ENCODE results near the gene CHN2. TPM values are rescaled to one million over a fixed set of nuclear protein-coding genes. Genes with fewer than 3 reads are reported as not detected.

CHN2 gene
- polyA plus RNA-seq (ENCODE audit: insufficient read length in 12 of 12), result 10 to 100 TPM in 10 of 12 donors, 1 to 10 TPM in 1, not detected in 1; 10.0 to 19.2 (median 14.4) TPM
- long read RNA-seq, donor 1, partial matches to known transcripts, result 8 of 10 reads
- long read RNA-seq, donor 1, other reads (novel, unspliced or antisense), result 0 of 10 reads
- long read RNA-seq, donor 2, partial matches to known transcripts, result 0 of 2 reads
- long read RNA-seq, donor 2, other reads (novel, unspliced or antisense), result 0 of 2 reads
- long read RNA-seq, donor 3, result 0 reads
- long read RNA-seq, donor 4, partial matches to known transcripts, result 0 of 1 reads
- long read RNA-seq, donor 4, other reads (novel, unspliced or antisense), result 0 of 1 reads
- long read RNA-seq, donor 5, partial matches to known transcripts, result 0 of 6 reads
- long read RNA-seq, donor 5, other reads (novel, unspliced or antisense), result 0 of 6 reads
- long read RNA-seq, donor 6, partial matches to known transcripts, result 0 of 1 reads
- long read RNA-seq, donor 6, other reads (novel, unspliced or antisense), result 0 of 1 reads
- long read RNA-seq, donor 7, partial matches to known transcripts, result 0 of 1 reads
- long read RNA-seq, donor 7, other reads (novel, unspliced or antisense), result 0 of 1 reads
- long read RNA-seq, donor 8, partial matches to known transcripts, result 0 of 2 reads
- long read RNA-seq, donor 8, other reads (novel, unspliced or antisense), result 0 of 2 reads
- long read RNA-seq, donor 9, partial matches to known transcripts, result 0 of 2 reads
- long read RNA-seq, donor 9, other reads (novel, unspliced or antisense), result 0 of 2 reads
- long read RNA-seq, donor 10, partial matches to known transcripts, result 0 of 4 reads
- long read RNA-seq, donor 10, other reads (novel, unspliced or antisense), result 0 of 4 reads
- long read RNA-seq, donor 11, partial matches to known transcripts, result 0 of 2 reads
- long read RNA-seq, donor 11, other reads (novel, unspliced or antisense), result 0 of 2 reads

DNA sequence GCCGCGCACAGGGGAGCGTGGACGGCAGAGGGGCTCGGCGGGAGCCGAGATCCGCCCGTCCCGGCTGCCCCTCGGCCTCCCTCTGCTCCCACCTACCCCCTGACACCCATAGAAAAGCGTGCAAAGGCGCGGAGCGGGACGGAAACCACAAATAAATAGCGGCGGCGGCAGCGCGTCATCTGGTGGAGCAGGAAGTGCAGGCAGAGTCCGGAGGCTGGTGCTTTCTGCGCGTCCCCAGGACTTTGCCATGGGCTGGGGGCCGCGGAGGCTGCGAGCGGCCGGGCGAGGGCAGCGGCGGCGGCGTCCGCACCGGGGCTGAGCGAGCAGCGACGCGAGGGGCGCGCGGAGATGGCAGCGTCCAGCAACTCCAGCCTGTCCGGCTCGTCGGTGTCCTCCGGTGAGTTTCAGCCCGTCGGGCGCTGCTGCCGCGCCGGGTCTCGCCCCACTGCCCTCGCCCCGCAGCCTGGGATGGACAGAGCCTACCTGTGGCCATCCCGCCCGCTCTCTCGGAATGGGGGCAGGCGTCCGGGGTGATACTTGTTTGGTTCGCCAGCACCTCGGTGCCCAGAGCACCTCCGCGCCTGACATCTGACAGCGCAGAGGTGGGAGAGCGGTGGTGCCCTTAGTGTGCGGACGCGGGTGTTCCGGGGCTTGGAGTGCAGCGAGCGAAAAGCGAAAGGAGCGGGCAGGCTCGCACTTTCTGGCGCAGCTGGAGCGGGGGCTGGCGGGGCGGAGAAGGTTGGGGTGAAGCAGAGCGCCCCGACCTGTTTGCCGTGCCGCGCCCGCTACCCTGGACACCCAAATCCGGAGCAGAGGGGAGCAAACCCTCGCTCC, at the start of gene CHN2:
TSS of gene CHN2 (plus strand) at position 182 of the 834 bp plus-strand sequence.
- DNase-seq, result peak; percentile 53

DNA sequence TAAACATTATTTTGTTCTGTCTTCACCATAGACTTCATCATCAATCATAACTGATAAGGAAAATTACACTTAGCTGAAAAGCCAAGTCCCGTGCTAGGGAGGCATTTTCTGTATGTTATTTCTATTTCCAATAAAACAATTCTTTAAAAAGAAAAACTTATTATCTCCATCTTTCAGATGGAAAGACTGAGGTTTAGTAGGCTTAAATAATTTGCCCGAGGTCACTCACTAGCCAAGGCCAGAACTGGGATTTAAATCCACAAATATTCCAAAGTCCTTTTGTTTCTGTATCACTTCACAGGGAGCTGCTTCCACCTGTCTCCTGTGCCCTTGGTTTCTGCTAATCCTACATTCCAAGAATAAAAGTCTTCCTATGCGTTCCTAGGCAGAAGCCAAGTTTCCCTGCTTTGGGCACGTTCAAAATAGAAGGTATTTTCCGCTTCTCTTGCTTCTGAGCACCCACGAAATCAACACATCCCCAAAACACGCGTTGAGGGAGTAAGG, 49.0 kb upstream of the CHN2 start:
- no peak for DNase-seq

DNA sequence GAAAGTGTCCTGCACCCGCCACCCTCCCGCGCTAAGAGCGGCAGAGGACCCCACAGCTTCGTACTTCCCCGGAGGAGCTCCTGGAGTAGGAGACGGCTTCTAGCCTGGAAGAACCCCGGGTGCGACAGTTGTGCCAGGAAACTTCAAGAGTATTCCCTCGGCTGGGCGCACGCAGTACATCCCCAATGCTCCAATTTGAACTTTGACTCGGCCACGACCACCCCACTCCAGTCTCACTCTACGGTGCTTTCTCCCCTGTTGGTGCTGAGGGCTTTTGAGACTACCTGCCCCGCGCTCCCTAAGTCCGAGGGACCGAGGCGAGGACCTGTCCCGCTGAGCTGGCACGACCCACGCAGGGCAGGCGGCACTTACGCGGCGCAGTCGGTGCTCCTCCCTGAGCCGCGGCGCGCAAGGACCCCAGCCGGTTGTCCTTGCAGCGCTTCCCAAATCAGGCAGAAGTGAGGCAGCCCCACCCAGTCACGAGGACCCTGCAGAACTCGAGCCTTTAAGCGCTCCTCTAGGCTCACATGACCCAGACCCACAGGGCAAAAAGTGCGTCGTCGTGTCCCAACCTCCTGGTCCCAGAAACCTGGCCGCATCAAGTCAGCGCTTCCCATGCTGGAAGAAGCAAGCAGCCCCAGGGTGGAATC, 48.4 kb upstream of the CHN2 start, which contains the start of gene CPVL:
TSS of gene CPVL (minus strand) at position 481 of the 650 bp plus-strand sequence. CDS start 25,476 bp downstream, outside the sequence.
- DNase-seq, result peak; percentile 30

DNA sequence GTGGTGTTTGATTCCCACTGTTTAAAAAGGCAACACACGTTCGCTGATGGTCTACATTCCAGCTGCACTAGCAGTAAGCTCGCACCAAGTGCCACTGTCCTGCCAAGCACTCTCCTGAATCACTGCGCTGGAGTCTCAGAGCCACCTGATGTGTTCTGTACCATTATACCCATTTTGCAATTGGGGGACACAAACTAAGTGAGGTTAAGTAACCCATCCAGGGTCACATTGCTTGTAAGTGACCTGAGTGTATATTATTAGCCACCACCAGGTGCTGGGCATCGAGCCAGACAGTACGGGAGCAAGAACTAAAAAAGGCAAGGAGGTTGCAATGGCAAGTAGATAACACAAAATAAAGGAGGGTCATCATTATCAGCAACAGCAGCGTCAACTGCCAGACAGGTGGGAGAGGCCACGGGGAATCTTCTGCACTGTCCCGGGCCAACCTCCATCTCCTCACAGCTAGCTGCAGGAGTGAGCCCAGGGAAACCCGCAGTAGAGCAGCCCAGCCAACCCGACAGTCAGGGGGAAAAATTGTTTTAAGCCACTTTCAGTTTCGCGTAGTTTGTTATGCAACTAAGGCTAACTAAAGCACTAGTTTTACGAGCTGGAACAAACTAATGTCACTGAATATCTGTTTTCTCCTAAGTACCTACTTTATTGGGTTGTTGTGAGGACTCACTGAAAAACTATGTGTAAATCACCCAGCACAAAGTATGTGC, 47.5 kb upstream of the CHN2 start:
- peak; percentile 27 for DNase-seq

DNA sequence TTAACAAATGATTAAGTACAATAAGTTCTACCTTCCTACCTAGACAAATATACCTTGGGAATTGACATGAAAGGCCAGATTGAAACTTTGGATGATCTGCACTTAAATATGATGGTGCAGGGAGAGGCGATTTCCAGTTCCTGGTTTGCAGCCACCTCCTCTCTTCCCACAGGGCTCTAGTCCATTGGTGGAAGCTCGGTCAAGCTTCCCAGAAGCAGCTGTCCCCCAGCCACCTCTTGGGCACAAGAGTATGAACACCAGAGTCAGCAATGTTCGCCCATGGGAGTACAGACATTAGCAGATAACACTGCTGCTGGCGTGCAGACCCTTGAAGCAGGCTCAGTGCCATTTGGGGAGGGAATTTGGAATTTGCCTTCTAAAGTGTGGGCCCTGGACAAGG, 46.8 kb upstream of the CHN2 start:
- no peak for DNase-seq

DNA sequence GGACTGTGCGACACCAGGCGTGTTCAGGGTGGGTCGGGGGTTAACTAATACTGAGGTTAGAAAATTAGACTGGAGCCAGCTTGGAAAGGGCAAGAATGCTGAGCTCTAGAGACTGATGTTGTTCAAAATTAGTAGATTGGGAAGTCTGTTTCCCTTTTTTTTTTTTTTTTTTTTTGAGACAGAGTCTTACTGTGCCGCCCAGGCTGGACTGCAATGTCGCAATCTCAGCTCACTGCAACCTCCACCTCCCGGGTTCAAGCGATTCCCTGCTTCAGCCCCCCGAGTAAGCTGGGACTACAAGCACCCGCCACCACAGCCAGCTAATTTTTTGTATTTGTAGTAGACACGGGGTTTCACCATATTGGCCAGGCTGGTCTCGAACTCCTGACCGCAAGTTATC, 45.5 kb upstream of the CHN2 start:
- no peak for DNase-seq

DNA sequence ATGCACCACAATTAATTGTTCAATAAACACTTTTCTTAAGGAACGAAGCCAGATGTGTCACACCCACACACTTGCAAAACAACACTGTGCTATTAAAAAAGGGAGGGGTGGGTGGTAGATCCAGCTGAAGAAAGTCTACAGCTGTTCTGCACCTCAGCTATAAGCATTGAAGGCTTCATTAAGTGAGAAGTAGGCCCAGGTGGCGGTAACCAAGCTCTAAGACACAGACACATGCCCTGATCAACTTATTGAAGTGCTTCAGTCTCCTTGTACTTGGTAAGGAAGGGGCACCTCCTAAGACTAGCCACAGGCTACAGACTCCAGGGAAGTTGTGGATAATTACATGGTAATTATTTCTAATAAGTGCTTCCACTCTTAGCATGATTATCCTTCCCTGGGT, 43.7 kb upstream of the CHN2 start:
- no peak for DNase-seq

DNA sequence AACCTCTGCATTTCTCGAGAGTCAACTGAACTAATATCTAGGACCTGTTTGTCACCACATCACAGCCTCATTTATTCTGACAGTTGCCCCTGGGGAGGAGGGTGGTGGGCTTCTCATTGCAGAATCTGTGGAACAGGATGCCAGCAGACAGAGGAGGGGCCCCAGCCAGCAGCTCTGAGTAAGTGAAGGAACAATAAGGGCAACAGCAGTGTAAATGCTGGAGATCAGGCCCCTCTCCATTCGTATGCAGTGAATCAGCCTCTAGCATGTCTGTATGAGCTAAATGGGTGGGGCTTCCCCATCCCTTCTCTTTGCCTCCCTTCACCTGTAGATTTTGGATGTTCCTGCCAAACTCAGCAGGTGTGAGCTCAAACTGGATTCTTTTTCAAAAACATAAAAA, 40.5 kb upstream of the CHN2 start:
- no peak for DNase-seq

DNA sequence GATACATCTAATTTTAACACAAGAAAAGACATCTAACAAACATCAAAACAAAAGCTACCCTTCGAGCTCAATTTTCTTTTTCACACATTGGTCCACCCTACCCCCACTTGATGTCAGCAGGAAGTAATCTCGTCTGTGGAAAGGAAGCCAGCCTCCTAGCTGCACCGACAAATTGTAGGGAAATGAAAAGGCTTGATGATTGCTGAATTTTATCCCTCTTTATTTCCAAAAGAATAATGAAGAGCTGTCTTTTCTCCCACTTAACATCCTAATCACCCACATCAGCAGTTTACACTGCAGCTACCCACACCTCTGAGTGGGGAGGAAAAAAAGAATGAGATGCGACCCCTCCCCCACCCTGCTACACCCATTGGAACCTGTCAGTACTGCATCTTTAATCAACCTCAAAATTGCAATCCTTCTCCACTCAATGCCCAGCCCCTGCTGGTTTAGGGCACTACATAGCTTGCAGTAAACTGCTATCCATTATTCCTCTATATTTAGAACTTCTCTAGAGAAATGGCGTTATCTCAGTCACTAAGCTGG, 37.6 kb upstream of the CHN2 start:
- no peak for DNase-seq

DNA sequence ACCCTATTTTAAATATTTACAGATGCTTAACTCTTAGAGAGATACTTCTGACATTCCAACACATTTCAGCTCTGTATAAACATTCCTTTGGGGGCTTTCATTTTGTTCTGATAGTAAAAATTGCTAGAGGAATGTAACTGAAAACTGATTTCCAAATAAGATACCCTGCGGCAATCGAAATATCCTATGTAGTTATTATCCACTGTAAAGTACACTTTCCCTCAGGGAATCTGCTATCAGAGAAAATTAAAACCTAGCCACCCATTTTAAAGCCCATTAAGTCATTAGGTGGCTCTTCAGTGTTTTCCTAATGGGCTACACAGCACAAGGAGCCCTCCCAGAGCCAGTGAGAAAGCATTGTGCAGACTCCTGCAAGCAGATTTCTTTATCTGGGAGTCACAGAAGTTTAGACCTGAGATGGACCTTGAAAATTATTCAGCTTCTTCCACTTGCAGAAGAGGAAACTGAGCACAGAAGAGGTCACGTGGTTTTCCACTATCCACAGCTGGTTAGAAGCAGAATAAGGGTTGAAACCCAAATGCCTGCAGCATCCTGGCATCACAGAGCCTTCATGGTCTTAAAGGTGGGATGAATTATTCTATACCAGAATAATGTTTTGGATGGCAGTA, 35.7 kb upstream of the CHN2 start:
- no peak for DNase-seq

DNA sequence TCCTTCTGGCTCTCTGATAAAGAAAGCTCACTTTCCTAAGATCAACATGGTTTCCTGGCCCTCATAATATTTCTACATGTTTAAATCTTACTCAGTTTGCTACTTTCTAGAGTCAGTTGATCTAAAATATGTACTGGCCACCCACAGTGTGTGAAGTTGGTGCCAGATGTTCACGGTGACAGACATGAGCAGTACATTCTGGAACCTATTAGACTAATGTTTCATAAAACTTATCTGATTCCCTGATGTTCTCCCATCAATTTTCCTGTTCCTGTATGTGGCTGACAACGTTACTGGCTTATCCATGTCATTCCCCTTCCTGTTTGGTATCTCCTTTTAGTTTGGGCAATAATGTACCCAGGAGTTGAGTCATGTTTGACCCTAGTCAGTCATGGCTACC, 34.5 kb upstream of the CHN2 start:
- DNase-seq, result no peak

DNA sequence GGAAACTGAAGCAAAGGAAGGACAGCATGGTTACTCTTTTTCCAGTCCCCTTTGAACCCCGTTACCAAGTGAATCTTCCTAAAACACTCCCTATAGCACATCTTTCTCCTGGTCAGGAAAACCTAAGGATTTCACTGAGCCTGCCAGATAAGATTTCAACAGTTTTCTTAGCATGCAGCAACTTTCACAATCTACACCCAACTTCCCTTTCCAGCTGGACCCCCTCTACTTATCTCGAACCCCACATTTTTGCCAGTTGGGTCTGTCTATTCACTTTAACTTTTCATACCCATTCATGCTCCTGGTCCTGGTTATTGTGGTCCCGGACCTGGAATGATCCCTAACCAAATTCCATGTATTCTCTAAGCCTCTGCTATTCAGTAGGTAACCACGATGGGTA, 33.3 kb upstream of the CHN2 start:
- no peak for DNase-seq

DNA sequence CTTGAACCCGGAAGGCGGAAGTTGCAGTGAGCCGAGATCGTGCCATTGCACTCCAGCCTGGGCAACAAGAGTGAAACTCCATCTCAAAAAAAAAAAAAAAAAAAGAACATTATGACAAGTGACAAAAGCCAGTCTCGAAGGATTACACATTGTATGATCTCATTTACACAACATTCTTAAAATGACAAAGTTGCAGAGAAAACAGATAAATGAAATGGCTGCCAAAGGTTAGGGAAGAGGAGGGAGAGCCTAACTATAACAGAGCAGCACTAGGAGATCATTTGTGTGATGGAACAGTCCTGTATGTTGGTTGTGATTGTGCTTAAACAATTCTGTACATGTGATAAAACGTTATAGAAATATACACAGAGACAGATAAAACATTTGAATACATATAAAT, 32.0 kb upstream of the CHN2 start:
- no peak for DNase-seq

DNA sequence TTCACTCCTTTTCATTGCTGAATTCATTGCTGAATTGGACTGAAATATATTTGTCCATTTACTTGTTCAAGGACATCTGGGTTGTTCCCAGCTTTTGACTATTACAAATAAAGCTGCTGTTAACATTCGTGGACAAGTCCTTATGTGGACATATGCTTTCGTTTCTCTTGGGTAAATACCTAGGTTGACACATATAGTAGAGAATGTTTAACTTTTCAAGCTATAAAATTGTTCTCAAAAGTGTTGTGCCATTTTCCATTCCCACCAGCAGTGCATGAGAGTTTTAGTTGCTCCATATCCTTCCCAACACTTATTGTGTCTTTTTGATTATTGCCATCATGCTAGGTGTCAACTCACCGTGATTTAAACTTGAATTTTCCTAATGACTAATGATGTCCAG, 30.7 kb upstream of the CHN2 start:
- no peak for DNase-seq

DNA sequence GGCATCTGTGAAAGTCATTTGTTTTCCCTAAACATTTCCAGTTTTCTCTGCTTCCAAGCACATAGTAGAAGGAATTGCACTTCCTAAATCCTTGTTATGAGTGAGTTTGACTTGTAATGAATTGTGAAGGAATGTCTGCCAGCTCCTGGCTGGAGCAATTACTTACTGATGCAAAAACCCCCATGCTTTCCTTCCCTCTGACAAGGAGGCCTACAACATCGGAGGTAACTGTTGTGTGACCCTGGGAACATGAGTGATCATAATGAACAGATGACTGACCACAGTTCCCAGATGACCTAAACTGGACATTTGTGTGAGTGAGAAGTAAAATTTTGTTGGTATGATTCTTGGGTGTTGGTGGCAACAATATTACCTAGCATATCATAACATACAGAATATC, 26.9 kb upstream of the CHN2 start:
- DNase-seq, result no peak

DNA sequence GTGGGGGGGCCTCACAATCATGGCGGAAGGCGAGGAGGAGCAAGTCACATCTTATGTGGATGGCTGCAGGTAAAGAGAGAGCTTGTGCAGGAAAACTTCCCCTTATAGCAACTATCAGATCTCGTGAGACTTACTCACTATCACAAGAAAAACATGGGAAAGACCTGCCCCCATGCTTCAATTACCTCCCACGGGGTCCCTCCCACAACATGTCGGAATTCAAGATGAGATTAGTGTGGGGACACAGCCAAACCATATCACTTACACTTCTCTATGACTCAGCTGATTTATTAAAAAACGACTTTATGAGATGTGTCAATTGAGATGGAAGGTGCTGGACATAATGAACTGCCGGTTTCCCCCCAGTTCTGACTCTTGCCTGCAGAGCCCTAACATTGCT, 23.8 kb upstream of the CHN2 start:
- DNase-seq, result no peak

DNA sequence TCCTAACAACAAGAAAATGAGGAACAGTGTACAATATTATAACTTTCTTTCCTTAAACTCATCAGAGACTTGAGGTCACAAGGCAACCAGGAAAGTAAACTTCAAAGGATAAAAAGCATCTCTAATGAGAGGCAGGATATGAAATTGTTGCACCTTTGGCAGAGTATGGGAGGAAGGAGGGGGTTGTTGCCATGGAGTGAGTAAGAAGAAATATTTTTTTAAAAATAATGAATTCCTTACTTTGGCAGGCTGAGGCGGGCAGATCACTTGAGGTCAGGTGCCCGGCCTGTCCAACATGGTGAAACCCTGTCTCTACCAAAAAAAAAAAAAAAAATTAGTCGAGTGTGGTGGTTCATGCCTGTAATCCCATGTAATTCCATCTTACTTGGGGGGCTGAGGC, 21.1 kb upstream of the CHN2 start:
- DNase-seq, result no peak

DNA sequence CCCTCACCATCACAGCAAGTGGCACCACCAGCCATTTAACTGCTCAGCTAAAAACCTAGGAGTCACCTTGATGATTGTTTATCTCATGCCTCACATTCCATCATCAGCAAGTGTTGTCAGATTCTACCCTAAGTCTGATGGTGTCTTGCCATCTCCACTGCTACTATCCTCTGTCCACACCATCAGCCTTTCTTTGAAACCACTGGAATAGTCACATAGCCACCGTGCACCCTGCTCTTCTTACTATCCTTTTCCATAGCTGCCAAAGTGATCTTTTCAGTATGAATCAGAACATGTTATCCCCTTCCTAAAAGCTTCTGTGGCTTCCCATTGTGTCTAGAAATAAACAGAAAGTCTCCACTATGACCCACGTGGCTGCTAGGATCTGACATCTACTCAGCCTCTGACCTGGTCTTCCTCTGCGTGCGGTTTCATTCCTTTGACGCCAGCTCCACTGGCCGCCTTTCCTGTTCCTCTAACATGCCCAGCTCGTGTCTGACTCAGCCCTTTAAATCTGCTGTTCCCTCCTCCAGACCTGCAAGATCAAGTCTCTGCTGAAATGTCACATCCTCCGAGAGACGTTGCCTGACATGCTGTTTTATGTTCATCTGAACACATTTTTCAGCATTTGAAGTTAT, 16.5 kb upstream of the CHN2 start:
- DNase-seq, result peak; percentile 19

DNA sequence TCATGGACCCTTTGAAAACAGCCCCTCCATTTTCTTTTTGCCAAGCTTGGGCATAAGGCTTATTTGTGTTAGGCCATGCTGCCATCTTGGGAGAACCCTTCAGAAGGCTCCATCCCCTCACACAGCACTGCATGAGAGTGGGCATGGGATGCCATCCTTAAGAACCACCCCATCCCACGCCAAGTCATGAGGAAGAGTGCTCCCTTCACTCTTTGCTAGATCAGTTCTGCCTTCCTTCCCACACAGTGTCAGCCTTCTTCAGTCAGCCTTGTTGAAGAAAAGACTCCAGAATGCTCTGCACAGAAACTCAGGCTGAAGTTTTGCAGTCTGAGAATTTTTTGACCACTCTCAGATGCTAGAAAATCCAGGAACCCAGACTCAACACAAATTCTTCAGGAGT, 15.5 kb upstream of the CHN2 start:
- DNase-seq, result no peak
